Measurements from ENCODE around the gene SREBF2.
"Not testable (repeated sequence)": the region's sequence is repeated elsewhere in the genome, so short reads cannot be mapped to it uniquely, and the experiment has no call there.

The SREBF2 gene

GRCh38 chr22:41820447-41820846 is 12.5 kb upstream of the SREBF2 start:
- in situ Hi-C loops (cut with MboI; ENCODE audit: low sequenced_read_pairs) = loop anchor here (10.0 kb wide), 1 partner anchor 124 kb away; the partner anchor contains the start of gene CENPM

DNA sequence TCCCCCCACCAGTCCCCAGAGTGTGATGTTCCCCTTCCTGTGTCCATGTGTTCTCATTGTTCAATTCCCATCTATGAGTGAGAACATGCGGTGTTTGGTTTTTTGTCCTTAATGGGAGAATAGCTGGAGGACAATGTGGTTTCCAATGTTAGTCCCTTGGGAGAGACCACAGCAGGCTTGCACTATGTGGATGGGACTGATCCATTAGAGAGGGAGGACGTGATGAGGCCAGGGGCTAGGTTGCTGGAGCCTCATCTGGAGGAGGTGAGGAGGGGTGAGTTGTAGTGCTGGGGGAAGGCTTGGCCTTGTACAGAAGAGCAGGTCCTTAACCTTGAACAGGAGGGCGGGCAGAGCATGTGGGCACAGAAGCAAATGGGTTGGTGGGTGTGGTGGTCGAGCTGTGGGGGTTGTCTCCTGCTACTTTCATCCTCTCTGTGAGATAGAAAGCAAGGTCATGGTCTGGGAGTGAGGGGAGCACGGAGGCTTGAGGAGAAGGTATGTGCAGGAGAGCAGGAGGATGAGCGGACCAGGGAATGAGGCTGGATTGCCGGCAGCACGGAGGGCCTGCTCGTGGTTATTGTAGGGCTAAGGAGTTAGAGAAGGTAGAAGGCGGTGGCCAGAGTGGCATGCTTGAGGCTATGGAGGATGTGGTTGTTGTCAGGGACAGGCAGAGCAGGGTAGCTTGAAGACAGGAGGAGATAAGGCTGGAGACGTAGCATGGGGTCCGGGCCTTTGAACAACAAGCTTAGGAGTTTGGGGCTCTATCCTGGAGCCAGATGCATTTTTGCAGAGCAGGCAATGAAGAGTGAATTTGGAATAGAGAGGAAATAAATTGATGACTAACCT is 11.2 kb upstream of the SREBF2 start:
- in situ Hi-C loops (cut with MboI; ENCODE audit: low sequenced_read_pairs) = loop anchor here (10.0 kb wide), 1 partner anchor 123 kb away; the partner anchor contains the start of gene CENPM

- in situ Hi-C loops (cut with MboI; ENCODE audit: low sequenced_read_pairs) = loop anchor here (10.0 kb wide), 1 partner anchor 122 kb away; the partner anchor contains the start of gene CENPM
Observed at GRCh38 chr22:41822317-41823057, 10.4 kb upstream of the SREBF2 start.

- in situ Hi-C loops (cut with MboI; ENCODE audit: low sequenced_read_pairs) = loop anchor here (10.0 kb wide), 1 partner anchor 121 kb away; the partner anchor contains the start of gene CENPM
Observed at GRCh38 chr22:41823797-41824196, 9.1 kb upstream of the SREBF2 start.

DNA sequence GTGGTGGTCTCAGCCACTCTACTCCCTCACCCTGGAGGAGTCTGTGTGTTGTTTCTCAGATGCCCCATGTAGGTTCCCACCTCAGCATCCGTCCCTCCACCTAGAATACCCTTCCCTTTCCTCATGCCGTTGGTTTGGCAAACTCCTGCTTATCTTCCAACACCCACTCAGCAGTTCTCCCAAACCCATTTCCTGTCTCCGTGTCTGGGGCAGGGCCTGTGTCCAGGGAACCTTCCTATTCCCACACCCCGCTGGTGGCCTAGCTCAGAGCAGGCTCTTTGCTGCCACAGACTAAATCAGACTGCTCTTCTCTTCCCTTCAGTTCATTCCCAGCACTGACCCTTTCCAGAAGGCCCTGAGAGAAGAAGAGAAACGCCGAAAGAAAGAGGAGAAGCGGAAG is 7.5 kb upstream of the SREBF2 start:
- in situ Hi-C loops (cut with MboI; ENCODE audit: low sequenced_read_pairs) = loop anchor here (10.0 kb wide), 1 partner anchor 119 kb away; the partner anchor contains the start of gene CENPM

DNA sequence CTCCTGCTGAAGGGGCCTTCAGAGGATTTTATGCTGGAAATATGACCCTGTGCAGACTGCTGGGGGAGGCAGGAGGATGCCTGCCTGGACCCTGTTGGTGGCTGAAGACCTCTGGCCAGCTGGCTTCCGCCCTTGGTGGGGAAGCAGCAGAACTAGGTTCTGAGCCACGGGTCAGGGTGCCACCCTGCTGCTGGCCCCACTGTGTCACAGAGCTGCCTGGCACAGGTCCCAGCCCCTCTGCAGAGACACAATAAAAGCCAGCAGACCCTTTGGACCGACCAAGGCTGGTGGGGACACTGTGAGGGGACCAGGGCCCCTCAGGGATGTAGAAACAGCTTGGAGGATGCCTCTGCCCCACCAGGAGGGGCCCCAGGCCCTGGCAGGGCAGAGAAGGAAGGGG is 6.9 kb upstream of the SREBF2 start:
- in situ Hi-C loops (cut with MboI; ENCODE audit: low sequenced_read_pairs) = loop anchor here (10.0 kb wide), 1 partner anchor 119 kb away; the partner anchor contains the start of gene CENPM

- in situ Hi-C loops (cut with MboI; ENCODE audit: low sequenced_read_pairs) = loop anchor here (10.0 kb wide), 1 partner anchor 118 kb away; the partner anchor contains the start of gene CENPM
Observed at GRCh38 chr22:41826430-41827383, 6.2 kb upstream of the SREBF2 start.

DNA sequence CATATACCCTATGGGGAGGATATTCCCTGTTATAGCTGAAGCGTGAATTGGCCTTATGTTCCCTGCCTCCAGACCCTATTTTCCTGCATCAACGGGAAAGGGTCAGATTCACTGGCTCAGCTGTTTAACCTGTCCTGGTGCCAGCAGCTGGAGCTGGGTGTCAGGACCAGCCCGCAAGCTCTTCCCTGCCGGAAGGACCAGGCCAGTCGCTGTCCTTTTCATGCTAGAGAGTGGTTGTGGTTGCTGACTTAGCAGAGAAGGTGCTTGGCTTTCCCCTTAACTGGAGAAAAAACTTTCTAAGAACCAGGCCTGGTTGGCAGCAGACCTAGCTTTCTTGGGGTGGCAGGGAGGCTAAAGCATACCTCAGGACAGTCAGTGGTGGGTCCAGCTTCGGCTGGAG is 5.2 kb upstream of the SREBF2 start:
- in situ Hi-C loops (cut with MboI; ENCODE audit: low sequenced_read_pairs) = loop anchor here (10.0 kb wide), 1 partner anchor 117 kb away; the partner anchor contains the start of gene CENPM

DNA sequence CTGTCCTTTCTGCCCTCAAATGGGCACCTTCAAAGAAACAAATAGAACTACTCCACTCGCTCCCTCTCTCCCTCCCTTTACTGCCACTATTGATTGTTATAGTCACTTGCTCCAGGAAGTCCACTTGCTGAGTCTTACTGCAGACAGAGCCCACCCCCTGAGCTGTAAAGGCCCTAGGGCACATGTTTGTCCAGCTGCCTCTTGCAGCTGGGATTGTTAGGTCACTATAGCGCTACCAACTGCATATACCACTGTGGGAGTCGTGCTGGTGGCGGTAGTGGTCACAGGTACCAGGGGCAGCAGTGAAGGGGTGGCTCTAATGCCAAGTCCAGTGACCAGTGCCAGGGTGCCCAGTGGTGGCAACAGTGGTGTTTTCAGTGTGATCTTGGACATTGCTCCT is 4.4 kb upstream of the SREBF2 start:
- in situ Hi-C loops (cut with MboI; ENCODE audit: low sequenced_read_pairs) = loop anchor here (10.0 kb wide), 1 partner anchor 116 kb away; the partner anchor contains the start of gene CENPM

GRCh38 chr22:41830174-41830573 is 2.7 kb upstream of the SREBF2 start:
- in situ Hi-C loops (cut with MboI; ENCODE audit: low sequenced_read_pairs) = no loop called here

- in situ Hi-C loops (cut with MboI; ENCODE audit: low sequenced_read_pairs) = no loop called here
Observed at GRCh38 chr22:41831383-41831782, 1.5 kb upstream of the SREBF2 start.

DNA sequence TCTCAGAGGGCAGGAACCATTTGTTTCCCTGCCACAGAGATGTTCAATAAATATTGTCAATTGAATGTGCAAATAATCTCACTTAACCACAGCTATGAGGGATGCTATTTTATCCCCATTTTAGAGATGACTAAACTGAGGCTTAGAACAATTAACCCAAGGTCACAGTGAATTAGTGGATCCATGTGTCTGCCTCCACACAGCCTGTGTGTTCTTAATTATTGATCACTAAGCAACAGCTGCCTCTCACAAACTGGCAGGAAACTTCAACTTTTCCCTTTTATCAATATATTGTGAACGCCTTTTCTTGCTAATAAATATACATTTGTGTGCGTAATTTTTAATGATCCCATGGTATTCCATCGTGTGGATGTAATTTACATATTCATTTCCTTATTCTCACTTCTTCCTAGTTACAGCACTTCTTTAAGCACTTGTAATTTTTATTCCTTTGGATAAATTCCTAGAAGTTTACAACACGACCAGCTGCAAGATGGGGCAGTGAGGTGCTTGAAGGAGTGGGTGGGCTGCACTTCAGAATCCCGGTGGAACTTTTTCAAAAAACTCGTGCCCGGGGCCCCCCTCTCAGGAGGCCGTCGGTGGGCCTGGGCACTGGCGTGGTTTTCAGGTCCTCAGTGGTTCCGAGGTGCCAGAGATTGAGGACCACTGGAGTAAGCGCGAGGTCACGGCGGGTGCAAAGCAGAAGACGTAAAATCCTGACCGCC is 915 bp upstream of the SREBF2 start:
- in situ Hi-C loops (cut with MboI; ENCODE audit: low sequenced_read_pairs) = no loop called here

DNA sequence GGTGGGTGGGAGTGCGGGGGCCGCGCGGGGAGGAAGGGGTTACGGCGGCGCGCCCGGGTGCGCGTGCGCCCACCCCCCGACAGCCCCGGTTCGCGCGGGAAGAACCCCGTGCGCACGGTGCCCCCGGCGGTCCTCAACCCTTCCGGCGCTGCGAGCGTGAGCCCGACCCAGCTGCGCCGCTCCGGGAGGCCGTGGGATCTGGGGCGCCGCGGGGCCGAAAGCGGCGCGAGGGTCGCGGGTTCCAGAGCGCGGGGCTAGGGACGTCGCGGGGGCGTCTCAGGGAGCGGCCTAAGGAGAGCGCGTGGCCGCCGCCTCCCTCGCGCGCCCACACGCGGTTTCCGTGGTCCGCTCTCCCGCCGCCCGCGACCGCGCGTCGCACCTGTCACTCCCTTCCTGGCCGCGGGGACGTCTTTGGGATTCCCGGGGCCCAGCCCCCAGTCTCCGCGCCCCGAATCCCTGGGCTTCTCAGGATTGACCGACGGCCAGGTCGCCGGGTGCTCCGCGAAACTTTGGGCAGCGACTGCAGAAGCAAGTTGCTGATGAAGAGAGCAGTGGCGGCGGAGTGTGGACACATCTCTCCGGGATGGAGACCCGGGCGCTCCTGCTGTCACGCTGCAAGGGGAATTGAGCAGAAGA is 582 bp downstream of the SREBF2 start:
- in situ Hi-C loops (cut with MboI; ENCODE audit: low sequenced_read_pairs) = no loop called here

DNA sequence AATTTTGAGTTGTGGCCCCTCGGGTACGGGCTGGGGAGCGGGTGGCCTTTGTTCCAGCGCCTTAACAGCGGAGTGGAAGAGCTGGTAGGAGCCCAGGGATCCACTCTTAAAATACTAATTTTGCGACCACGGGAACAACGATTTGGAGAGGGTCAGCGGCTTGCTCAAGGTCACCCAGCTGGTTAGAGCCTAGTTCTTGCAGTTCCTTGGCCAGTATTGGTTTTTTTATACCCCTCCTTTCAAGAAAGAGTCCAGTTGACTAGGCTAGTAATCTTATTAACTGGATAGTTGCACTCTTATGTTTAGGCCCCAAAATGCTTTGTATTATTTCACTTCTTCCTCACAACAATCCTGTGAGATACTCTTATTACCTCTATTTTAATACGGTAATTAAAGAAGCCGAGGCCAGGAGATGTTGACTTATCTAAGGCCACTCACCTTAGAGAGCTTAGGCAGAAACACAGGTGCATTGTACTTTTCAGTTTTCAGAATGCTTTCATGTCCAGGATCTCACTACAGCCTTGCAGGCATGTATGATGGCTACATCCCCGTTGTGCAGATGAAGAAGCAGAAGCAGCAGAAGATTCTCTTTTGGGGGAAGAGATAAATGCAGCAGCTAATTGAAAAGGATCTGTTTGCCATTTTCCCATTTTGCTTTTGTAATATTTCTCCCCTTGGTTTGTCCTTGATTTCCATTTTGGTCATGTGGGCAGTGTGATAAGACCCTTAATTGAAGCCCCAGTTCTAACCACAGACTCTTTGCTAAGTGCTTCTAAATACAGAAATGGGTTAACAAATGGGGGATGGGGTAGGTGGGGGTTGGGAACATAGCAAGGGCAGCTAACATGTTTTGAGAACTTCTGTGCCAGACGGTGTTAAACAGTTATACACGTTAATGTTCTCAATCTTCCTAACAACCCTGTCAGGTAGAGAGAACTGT is 1.4 kb downstream of the SREBF2 start:
- in situ Hi-C loops (cut with MboI; ENCODE audit: low sequenced_read_pairs) = no loop called here

- in situ Hi-C loops (cut with MboI; ENCODE audit: low sequenced_read_pairs) = not testable (repeated sequence)
Observed at GRCh38 chr22:41835462-41835861, 2.6 kb downstream of the SREBF2 start.

DNA sequence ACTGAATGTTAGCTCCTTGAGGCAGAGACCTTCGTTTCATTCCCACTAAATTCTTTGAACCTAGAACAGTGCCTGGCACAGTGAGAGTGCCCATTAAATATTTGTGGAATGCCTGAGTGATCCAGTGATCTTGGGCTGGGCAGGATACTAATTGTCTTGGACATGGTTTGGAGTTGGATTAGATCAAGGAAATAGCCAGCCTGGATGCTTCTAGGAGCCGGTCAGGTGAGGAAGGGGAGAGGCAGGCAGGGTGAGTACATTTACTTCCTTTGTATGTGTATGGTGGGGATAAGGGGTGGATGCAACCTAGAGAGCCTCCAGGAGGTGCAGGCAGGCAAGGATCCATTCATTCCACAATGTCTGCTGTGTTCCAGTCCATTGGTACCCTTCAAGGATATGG is 3.6 kb downstream of the SREBF2 start:
- in situ Hi-C loops (cut with MboI; ENCODE audit: low sequenced_read_pairs) = no loop called here

DNA sequence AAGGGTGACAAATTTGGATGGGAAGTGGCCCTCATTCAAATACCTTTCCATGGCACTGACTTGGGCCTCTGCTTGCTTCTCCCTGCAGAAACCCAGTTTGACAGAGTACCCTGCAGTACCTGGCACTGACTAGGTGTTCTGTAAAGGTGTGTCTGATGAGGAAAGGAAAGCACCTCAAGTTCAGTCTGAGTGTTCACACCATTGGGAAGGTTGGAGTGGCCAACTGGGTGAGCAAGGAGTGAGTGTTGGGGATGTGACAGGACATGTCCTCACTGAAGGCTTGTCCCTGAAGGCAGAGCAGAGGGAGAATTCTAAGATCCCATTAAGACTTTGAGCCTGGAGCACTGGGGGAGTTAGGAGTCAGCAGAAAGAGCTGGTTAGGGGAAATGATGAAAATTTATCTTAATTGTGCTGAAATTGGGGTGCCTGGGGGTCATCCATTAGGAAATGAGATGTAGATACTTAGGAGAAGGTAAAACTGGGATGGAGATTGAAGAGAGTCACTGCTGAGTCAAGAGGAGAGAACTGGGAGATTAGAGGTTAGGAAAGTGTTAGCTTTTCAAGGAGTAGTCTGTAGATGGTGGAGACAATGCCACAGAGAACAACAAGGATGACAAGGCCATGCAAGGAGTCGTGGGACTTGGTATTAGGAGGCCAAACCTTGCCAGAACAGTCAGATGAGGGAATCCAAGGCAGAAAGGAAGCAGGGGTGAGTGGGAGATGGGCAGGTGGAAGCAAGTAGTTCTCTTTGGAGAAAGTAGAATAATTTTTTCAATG is 6.1 kb downstream of the SREBF2 start:
- in situ Hi-C loops (cut with MboI; ENCODE audit: low sequenced_read_pairs) = no loop called here

Data from HL-60/S4 (cell line).